Measurements from ENCODE around the gene ABHD17A.
A peak's percentile ranks its signal among the peaks of the same experiment; 100 is the strongest.
"Not testable (repeated sequence)": the region's sequence is repeated elsewhere in the genome, so short reads cannot be mapped to it uniquely, and the experiment has no call there.

Gene ABHD17A

GRCh38 chr19:1909761-1910080 is 24.4 kb upstream of the ABHD17A start:
- no peak for DNase-seq

DNA sequence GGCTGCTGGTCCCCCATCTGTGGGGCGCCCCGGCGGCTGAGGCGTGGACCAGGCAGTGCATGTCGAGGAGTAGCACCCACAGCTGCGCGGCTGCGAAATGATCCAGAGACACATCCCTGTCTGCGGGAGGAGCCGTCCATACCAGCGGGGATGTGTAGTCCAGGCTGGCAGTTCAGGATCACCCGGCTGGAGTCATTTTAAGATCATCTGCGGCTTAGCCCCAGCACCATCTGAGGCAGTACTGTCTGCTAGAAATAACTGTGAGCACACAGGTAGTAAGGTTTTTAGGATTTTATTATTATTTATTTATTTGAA is 23.0 kb upstream of the ABHD17A start:
- no peak for DNase-seq

DNA sequence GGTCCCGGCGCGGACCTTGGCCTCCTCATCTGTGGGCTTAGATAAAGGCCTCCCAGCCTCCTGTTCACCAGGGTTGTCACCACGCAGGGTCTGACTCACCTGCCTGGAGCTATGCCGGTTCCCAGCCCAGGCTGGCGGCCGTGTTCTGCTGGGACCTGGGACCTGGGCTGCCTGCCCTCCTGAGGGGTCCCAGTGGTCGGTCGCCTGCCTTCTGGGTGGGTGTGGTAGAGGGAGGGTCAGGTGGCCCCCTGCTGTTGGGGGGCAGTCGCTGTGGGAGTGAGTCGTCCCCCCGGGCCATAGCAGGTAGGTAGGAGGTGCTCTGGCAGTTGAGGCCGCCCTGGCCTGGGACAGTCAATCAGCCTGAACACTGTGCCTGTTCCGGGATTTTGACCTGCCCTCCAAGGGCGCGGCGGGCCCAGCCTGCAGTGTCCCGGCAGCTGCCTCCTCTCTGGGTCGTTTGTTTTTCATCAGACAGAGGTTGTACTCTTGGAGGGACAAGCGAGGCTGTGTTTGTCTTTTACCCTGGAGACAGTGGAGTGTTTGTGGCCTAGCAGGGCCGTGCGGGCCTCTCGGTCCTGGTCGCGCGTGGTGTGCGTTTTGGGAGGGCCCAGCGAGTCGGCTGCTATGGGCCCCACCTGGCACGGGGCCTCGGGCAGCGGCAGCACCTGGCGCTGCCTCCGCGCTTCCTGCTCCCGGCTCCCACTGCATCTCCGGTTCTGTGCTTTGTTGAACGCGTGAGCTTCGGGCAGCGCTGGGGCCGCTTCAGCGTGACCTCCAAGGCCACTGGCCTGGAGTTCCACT is 22.5 kb upstream of the ABHD17A start:
- DNase-seq: peak in 1 of 2 donors; percentile 46

- no peak for DNase-seq
These were observed 21.8 kb upstream of the ABHD17A start for GRCh38 chr19:1906985-1907562.

DNA sequence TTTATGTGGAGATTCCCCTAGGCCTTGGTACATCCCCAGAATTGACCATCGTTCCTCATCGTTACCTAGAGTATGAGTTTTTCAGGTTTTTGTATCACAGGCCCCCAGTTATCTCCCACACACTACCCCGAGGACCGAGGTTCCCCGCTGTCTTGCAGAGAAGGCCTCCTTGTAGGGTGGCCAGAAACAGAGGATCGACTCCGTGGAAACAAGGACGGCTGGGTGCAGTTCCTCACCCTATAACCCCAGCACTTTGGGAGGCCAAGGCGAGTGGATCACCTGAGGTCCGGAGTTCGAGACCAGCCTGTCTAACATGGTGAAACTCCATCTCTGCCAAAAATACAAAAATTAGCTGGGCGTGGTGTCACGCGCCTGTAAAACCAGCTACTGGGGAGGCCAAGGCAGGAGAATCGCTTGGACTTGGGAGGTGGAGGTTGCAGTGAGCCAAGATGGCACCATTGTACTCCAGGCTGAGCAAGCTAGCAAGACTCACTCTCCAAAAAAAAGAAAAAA is 20.6 kb upstream of the ABHD17A start:
- DNase-seq: no peak

DNA sequence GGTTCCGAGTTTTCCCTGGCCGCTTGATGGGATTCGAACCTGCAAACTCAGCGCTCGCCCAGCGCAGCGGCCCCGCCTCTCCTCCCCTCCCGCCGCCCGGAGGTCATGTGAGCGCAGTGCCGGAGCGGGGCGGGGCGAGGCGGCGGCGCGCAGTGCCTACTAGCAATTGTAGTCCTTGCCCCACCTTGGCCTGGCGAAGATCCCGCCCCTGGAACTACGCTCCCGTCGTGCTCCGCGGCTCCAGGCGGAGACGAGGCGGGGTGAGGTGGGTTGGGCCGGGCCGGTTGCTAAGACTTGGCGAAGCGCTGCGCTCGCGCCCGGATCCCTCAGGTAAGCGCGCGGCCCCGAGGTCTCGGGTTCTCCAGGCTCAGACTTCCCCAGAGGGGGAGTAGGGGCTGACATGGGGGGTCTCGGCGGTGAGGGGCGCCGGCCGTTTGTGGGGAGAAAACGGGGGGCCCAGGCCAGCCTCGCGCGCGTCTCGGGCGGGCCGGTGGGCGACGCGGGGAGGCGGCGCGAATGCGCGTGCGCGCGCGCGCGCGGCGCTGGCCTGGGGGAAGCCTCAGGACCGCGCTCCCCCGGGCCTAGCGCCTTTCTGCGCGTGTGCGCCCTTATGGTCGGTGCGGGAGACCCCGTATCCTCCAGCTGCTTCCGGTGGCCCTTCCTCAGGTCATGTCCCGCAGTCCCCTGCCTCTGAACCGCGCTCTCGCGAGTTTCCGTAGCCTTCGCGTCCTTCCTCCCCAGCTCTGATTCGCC is 20.0 kb upstream of the ABHD17A start, which contains the start of the genes ADAT3 and SCAMP4:
ADAT3 (plus strand) TSS at position 290 of the 753 bp plus-strand sequence. CDS start 6,649 bp downstream, outside the sequence.
SCAMP4 (plus strand) TSS at position 290 of the 753 bp plus-strand sequence. CDS start 9,621 bp downstream, outside the sequence.
- peak; percentile 97 to 98 for DNase-seq

DNA sequence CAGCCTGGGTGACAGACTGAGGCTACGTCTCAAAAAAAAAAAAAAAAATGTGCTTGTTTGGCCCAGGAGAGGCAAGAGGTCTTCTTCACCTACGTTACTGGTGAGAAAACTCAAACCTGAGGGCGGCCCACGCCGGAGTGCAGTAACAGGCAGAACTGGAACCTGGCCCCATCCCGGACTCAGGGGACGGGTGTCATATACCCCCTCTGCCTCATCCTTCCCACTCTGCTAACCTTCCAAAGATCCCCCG is 19.5 kb upstream of the ABHD17A start:
- no peak for DNase-seq

GRCh38 chr19:1902923-1903322 is 17.6 kb upstream of the ABHD17A start:
- no peak for DNase-seq

GRCh38 chr19:1901940-1902404 is 16.7 kb upstream of the ABHD17A start:
- peak in 1 of 2 donors; percentile 26 for DNase-seq

DNA sequence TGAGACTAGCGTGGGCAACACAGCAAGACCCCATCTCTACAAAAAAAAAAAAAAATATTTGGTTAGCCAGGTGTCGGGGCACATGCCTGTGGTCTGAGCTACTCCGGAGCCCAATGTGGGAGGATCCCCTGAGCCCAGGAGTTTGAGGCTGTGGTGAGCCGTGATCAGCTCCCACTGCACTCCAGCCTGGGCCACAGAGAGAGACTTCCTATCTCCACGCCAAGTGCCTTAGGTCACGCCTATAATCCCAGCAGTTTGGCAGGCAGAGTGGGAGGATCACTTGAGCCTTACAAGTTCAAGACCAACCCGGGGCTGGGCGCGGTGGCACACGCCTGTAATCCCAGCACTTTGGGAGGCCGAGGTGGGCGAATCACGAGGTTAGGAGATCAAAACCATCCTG is 11.2 kb upstream of the ABHD17A start:
- DNase-seq: no peak

GRCh38 chr19:1893791-1894190 is 8.5 kb upstream of the ABHD17A start:
- DNase-seq: no peak

DNA sequence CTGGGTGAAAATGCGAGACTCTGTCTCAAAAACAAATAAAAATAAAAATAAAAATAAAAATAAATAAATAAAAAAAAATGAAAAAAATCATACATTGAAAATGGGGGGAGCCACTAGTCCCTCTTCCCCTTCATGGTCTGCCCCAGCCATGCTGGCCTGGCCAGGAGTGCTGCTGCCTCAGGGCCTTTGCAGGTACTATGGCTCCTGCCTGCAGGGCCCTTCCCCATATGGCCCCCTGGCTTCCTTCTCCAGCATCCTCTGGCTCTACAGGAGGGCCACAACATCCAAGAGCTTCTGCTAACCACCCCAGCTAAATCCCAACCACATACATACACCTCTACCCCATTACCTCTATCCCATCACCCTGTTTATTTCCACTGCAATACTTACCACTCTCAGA is 4.6 kb upstream of the ABHD17A start:
- no peak for DNase-seq

DNA sequence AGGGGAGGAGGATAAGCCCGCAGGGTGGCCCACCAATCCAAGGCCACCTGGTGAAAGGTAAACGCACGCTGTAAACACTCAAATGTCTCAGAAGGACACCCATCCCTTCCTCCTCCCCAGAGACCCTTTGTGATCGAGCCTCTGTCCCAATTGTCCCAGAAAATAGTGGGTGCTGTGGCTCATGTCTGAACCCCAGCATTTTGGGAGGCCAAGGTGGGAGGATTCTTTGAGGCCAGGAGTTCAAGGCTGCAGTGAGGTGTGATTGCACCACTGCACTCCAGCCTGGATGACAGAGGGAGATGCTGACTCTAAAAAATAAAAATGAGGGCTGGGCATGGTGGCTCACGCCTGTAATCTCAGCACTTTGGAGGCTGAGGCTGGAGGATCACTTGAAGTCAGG is 3.1 kb upstream of the ABHD17A start:
- DNase-seq: no peak

DNA sequence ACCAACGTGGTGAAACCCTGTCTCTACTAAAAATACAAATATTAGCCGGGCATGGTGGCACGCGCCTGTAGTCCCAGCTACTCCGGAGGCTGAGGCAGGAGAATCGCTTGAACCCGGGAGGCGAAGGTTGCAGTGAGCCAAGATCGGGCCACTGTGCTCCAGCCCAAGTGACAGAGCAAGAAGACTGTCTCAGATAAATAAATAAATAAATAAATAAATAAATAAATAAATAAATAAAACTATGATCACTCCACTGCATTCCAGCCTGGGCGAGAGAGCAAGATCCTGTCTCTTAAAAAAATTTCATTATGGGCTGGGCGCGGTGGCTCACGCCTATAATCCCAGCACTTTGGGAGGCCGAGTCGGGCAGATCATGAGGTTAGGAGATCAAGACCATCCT is 1.1 kb upstream of the ABHD17A start:
- not testable (repeated sequence) for DNase-seq

GRCh38 chr19:1884719-1885334 is 469 bp downstream of the ABHD17A start:
- no peak for DNase-seq

DNA sequence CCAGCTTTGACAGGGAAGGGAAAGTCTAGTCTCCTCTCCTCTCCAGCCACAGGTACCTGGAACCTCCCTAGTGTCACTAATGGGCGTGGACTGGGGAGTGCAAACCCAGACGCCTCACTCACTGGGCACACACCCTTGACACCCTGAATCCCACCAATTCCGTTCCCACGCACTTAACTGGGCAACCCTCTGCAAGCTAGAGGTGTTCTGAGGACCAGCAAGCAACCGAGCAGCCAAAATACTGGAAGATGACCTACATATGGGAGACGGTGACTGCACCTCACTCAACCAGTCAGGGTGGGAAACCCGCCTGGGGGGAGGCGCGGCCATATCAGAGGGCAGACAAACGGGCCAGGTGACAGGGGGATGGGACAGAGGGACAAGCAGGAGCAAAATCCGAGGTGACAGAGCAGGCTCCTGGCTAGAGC is 991 bp downstream of the ABHD17A start:
- no peak for DNase-seq

DNA sequence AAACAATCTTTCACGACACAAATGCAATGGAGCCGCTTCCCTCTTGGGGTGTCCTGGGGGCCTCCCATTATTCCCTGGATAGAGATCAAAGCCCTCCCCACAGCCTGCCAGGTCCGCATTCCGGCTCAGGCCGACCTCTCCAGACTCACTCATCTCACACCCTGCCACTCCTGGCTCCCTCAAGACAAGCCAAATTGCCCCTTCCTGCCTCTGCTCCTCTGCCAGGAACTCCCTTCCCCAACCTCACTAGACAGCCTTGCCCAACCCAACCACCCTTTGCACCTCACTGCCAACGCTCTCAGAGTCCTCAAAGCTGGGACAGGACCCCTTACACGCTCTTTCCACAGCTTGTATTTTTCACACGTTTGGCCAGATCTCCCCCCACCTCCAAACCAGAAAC is 1.5 kb downstream of the ABHD17A start:
- DNase-seq: no peak

GRCh38 chr19:1882786-1883692 is 2.3 kb downstream of the ABHD17A start:
- DNase-seq: no peak

GRCh38 chr19:1882089-1882785 is 3.1 kb downstream of the ABHD17A start:
- DNase-seq: peak; percentile 38 to 78

DNA sequence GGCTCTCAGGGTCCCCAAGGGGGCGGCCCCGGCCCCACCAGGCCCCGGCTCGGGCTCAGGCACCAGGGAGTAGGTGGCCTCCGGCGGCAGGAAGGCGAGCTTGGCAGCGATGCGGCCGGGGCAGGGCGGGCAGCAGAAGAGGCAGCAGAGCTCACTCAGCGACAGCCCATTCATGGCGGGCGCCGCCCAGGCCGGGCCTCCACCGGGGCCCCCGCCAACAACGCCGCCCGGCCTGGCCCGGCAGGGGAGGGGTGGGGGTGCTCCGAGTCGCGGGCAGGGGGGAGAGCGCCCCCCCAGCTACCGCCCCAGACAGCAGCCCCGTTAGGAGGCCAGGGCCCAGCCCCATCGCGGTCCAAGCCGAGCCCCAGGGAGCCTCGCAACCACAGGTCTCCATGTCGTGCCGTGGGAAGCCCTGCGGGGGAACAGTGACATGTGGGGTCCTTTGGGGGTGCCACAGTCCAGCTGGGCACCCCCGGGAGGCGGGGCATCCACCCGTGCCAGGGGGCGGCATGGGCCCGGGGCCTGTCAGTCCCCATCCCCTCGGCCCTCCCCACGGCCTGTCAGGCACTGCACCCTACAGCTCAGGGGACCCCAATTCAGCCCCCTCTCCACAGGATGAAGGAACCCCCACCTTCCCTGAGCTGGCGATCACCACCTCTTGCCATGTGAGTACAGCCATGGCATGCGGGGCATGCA is 3.8 kb downstream of the ABHD17A start:
- not testable (repeated sequence) for DNase-seq

All from hippocampal formation (tissue), 2 donors.